ENCODE data around the gene BTBD2. TPM values are rescaled to one million over a fixed set of nuclear protein-coding genes. Genes with fewer than 3 reads are reported as not detected.

BTBD2 gene
- total and polyA plus RNA-seq, 2 of the 8 experiments (the other 6 are each of a cell fraction or from before 2014, with no cell fraction given): 91.7 to 92.3 TPM

DNA sequence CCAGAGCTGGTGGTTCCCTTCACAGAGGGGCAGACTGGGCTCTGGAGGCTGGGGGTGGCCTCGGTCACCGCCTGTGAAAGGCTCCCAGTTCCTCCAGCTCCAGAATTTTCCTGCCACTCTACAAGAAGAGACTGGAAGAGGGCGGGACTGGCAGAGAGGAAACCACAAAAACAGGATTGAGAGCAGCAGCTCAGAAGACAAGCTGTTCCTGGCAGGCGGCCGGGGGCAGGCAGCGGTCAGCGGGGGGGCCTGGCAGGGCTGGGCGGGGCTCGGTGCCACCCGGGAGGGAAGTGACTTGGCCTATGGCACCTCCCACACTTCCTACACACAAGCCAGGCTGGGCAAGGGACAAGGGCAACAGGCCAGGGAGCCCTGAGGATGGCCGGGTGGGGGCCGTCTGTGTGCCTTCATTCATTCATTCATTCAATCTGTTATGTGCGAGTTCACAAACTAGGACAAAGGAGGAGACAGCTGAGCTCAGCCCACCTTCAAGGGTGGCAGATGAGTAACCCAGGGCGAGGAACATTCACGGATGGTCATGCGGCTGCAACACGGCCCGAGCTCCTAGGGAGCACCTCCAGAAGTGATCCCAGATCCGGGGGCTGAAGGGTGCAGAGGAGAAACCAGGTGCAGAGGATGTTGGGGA, 16.9 kb upstream of the BTBD2 start (continued):
- TF ChIP-seq, protein P1, sequence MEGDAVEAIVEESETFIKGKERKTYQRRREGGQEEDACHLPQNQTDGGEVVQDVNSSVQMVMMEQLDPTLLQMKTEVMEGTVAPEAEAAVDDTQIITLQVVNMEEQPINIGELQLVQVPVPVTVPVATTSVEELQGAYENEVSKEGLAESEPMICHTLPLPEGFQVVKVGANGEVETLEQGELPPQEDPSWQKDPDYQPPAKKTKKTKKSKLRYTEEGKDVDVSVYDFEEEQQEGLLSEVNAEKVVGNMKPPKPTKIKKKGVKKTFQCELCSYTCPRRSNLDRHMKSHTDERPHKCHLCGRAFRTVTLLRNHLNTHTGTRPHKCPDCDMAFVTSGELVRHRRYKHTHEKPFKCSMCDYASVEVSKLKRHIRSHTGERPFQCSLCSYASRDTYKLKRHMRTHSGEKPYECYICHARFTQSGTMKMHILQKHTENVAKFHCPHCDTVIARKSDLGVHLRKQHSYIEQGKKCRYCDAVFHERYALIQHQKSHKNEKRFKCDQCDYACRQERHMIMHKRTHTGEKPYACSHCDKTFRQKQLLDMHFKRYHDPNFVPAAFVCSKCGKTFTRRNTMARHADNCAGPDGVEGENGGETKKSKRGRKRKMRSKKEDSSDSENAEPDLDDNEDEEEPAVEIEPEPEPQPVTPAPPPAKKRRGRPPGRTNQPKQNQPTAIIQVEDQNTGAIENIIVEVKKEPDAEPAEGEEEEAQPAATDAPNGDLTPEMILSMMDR (IDR thresholded peaks at IDR 0.05; ENCODE audit: control extremely low read depth in 1 of 3, insufficient read depth in 1 of 3, low read depth in 1 of 3, low read length in 3 of 3): no peak
- TF ChIP-seq NRF1 (IDR thresholded peaks at IDR 0.05; ENCODE audit: low read depth, low read length) (no peak), HDAC2 (IDR thresholded peaks at IDR 0.05; ENCODE audit: borderline replicate concordance in 1 of 2, low read depth in 2 of 2, low read length in 2 of 2) (no peak), CREB1 (IDR thresholded peaks at IDR 0.05) (no peak), TCF12 (IDR thresholded peaks at IDR 0.05; ENCODE audit: low read depth, low read length) (no peak), ZNF274 (IDR thresholded peaks at IDR 0.05; ENCODE audit: borderline replicate concordance, extremely low read depth, low read length) (no peak), BCL11A (IDR thresholded peaks at IDR 0.05; ENCODE audit: low read depth in 2 of 2, low read length in 2 of 2) (no peak), CTBP2 (IDR thresholded peaks at IDR 0.05; ENCODE audit: borderline replicate concordance, insufficient read depth, insufficient read length, low read length) (no peak), BRCA1 (IDR thresholded peaks at IDR 0.05; ENCODE audit: low read depth, low read length) (no peak)
